HepG2 (cell line): ENCODE measurements around the gene FHIT.

Source experiments
- AGO1 ChIP-seq: fragments of 200-400 bp; formaldehyde crosslinking; IDR thresholded peaks from 2 replicates; pipeline ENCODE4 v1.6.1; 2017; ENCODE audit warnings: mild to moderate bottlenecking, low read depth, low read length, moderate library complexity; ENCODE audit not compliant: poor library complexity, severe bottlenecking
- CBX2 ChIP-seq, 2 experiments: fragments of 200-600 bp in 1 of 2; sonication (generic); formaldehyde crosslinking in 1 of 2; IDR thresholded peaks; 2 replicates each; pipeline versions ENCODE4 v1.7.0 to v1.8.1; 2018 to 2022; ENCODE audit warnings: low read depth in 2 of 2, low read length in 1 of 2, mild to moderate bottlenecking in 1 of 2, missing genetic modification reagents in 1 of 2
- CENPT ChIP-seq: sonication (generic); formaldehyde crosslinking; IDR thresholded peaks from 2 replicates; pipeline ENCODE4 v1.8.0; 2022; ENCODE audit warnings: low read depth, mild to moderate bottlenecking, moderate library complexity, missing genetic modification reagents
- CTCF ChIP-seq: sonication (generic); formaldehyde crosslinking; IDR thresholded peaks from 2 replicates; pipeline ENCODE4 v1.5.0; 2020; ENCODE audit warnings: mild to moderate bottlenecking, missing genetic modification reagents, moderate library complexity
- DZIP1 ChIP-seq: sonication (generic); formaldehyde crosslinking; IDR thresholded peaks from 2 replicates; pipeline ENCODE4 v1.5.0; 2020; ENCODE audit warnings: mild to moderate bottlenecking, missing genetic modification reagents
- FOXK2 ChIP-seq: fragments of 450-650 bp; IDR thresholded peaks from 2 replicates; pipeline ENCODE4 v1.6.1; 2016
- HNRNPUL1 ChIP-seq: fragments of 200-400 bp; formaldehyde crosslinking; IDR thresholded peaks from 2 replicates; pipeline ENCODE4 v1.6.1; 2017; ENCODE audit warnings: low read depth, mild to moderate bottlenecking, low read length, moderate library complexity
- TAF1 ChIP-seq: sonication (generic); formaldehyde crosslinking; IDR thresholded peaks from 2 replicates; pipeline ENCODE4 v1.4.0; 2020; ENCODE audit warnings: missing genetic modification reagents
- ZNF574 ChIP-seq: sonication (generic); formaldehyde crosslinking; IDR thresholded peaks from 2 replicates; pipeline ENCODE4 v1.4.0; 2020; ENCODE audit warnings: missing genetic modification reagents

- TF ChIP-seq HNRNPUL1 (no peak), CBX2 (IDR thresholded peaks at IDR 0.05; ENCODE audit: low read depth, low read length) (no peak), CBX2 (CRISPR knock-in tag; IDR thresholded peaks at IDR 0.05; ENCODE audit: low read depth) (no peak), TAF1 (CRISPR knock-in tag) (no peak), FOXK2 (no peak), CENPT (no peak), DZIP1 (CRISPR knock-in tag) (no peak), CTCF (CRISPR knock-in tag) (no peak), ZNF574 (CRISPR knock-in tag) (no peak), AGO1 (no peak)
Measured at GRCh38 chr3:60591267-60591666, 660.0 kb downstream of the FHIT start.
